Body of pancreas (tissue), 4 donors: ENCODE measurements around the gene DSG1.
"Not testable (repeated sequence)": the region's sequence is repeated elsewhere in the genome, so short reads cannot be mapped to it uniquely, and the experiment has no call there.

Experiments
- POLR2A ChIP-seq, 3 donors: fragments of 450-650 bp; IDR thresholded peaks; one replicate each; pipeline ENCODE4 v1.6.1; 2016; ENCODE audit warnings: antibody characterized with exemption in 3 of 3, mild to moderate bottlenecking in 2 of 3
- TF ChIP-seq, protein P1 (sequence below), 7 experiments: fragments of 450-650 bp in 4 of 7; fragments of 200-600 bp in 3 of 7; sonication (generic) in 3 of 7; IDR thresholded peaks; one replicate each; pipeline ENCODE4 v1.5.1; 2016 to 2019; ENCODE audit warnings: antibody characterized with exemption in 7 of 7

DNA sequence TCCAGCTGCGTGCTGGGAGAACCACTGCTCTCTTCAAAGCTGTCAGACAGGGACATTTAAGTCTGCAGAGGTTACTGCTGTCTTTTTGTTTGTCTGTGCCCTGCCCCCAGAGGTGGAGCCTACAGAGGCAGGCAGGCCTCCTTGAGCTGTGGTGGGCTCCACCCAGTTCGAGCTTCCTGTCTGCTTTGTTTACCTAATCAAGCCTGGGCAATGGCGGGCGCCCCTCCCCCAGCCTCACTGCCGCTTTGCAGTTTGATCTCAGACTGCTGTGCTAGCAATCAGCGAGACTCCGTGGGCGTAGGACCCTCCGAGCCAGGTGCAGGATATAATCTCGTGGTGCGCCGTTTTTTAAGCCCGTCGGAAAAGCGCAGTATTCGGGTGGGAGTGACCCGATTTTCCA, 35.4 kb downstream of the DSG1 start:
- TF ChIP-seq, protein P1, sequence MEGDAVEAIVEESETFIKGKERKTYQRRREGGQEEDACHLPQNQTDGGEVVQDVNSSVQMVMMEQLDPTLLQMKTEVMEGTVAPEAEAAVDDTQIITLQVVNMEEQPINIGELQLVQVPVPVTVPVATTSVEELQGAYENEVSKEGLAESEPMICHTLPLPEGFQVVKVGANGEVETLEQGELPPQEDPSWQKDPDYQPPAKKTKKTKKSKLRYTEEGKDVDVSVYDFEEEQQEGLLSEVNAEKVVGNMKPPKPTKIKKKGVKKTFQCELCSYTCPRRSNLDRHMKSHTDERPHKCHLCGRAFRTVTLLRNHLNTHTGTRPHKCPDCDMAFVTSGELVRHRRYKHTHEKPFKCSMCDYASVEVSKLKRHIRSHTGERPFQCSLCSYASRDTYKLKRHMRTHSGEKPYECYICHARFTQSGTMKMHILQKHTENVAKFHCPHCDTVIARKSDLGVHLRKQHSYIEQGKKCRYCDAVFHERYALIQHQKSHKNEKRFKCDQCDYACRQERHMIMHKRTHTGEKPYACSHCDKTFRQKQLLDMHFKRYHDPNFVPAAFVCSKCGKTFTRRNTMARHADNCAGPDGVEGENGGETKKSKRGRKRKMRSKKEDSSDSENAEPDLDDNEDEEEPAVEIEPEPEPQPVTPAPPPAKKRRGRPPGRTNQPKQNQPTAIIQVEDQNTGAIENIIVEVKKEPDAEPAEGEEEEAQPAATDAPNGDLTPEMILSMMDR (IDR thresholded peaks at IDR 0.05) = not testable (repeated sequence)
- not testable (repeated sequence) for TF ChIP-seq POLR2A (IDR thresholded peaks at IDR 0.05)
